ENCODE measurements around the gene METRN.

- TF ChIP-seq POLR2A (IDR thresholded peaks at IDR 0.05), result no peak
- TF ChIP-seq, protein P1, sequence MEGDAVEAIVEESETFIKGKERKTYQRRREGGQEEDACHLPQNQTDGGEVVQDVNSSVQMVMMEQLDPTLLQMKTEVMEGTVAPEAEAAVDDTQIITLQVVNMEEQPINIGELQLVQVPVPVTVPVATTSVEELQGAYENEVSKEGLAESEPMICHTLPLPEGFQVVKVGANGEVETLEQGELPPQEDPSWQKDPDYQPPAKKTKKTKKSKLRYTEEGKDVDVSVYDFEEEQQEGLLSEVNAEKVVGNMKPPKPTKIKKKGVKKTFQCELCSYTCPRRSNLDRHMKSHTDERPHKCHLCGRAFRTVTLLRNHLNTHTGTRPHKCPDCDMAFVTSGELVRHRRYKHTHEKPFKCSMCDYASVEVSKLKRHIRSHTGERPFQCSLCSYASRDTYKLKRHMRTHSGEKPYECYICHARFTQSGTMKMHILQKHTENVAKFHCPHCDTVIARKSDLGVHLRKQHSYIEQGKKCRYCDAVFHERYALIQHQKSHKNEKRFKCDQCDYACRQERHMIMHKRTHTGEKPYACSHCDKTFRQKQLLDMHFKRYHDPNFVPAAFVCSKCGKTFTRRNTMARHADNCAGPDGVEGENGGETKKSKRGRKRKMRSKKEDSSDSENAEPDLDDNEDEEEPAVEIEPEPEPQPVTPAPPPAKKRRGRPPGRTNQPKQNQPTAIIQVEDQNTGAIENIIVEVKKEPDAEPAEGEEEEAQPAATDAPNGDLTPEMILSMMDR (IDR thresholded peaks at IDR 0.05), result no peak
These were observed 36.6 kb upstream of the METRN start for GRCh38 chr16:678209-678857.

All from adrenal gland (tissue), 5 donors.